Stomach (tissue), 4 donors: Measurements from ENCODE around the gene NME2.

Experiments used
- POLR2A ChIP-seq, 4 donors: fragments of 450-650 bp; IDR thresholded peaks; one replicate each; pipeline ENCODE4 v1.6.1; 2016; ENCODE audit warnings: antibody characterized with exemption in 4 of 4, control low read depth in 2 of 4, mild to moderate bottlenecking in 1 of 4, moderate library complexity in 1 of 4
- POLR2AphosphoS5 ChIP-seq, 3 donors: sonication (generic); formaldehyde crosslinking; IDR thresholded peaks; one replicate each; pipeline ENCODE4 v1.6.1; 2016; ENCODE audit warnings: antibody characterized with exemption in 3 of 3

DNA sequence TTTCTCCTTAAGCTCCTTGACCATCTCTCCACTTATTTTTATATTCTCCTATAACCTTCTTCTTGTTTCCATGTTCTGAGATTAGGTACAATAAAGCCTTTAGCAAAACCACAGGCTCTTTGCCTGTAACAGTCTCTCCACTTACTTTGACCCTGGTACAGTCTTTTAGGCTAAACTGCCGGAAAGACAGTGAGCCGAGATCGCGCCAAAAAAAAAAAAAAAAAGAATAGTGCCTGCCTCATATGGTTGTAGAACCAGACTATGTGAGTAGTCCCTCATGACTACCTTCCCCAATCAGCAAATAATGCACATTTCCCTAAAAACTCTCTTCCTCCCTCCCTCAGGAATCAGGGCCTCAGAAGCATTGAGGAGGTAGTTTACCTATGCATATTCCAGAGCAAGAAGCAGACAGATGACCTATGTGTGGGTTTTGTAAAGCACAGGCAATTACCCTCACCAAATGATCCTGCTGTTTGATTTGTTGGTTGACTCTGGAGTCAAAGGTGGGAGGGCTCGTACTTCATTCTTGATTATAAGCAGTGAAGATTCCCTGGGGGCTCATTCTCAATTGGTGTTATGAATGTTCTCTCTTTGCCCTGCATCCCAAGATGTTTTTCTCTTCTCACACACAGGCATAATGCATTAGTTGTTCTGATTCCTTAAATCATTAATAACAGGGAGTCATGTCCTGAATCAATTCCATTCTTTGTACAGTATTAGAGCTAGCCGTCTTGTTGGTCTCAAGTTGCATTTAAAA is 21.8 kb upstream of the NME2 start:
- TF ChIP-seq POLR2AphosphoS5 (IDR thresholded peaks at IDR 0.05) (no peak), POLR2A (IDR thresholded peaks at IDR 0.05) (no peak)
